ENCODE data around the gene INSIG1. TPM values are rescaled to one million over a fixed set of nuclear protein-coding genes. Genes with fewer than 3 reads are reported as not detected.
A peak's percentile ranks its signal among the peaks of the same experiment; 100 is the strongest.

INSIG1 gene
- total and polyA plus RNA-seq, 2 experiments from 2014 or later, result 70.3 to 131 TPM

GRCh38 chr7:155299535-155300202 is 2.0 kb downstream of the INSIG1 start (continued):
- TF ChIP-seq CTCF (conservative IDR thresholded peaks at IDR 0.05; ENCODE audit: low read depth in 2 of 2) (no peak), NANOG (IDR thresholded peaks at IDR 0.05; ENCODE audit: borderline replicate concordance) (no peak)
- TF ChIP-seq, protein P1, sequence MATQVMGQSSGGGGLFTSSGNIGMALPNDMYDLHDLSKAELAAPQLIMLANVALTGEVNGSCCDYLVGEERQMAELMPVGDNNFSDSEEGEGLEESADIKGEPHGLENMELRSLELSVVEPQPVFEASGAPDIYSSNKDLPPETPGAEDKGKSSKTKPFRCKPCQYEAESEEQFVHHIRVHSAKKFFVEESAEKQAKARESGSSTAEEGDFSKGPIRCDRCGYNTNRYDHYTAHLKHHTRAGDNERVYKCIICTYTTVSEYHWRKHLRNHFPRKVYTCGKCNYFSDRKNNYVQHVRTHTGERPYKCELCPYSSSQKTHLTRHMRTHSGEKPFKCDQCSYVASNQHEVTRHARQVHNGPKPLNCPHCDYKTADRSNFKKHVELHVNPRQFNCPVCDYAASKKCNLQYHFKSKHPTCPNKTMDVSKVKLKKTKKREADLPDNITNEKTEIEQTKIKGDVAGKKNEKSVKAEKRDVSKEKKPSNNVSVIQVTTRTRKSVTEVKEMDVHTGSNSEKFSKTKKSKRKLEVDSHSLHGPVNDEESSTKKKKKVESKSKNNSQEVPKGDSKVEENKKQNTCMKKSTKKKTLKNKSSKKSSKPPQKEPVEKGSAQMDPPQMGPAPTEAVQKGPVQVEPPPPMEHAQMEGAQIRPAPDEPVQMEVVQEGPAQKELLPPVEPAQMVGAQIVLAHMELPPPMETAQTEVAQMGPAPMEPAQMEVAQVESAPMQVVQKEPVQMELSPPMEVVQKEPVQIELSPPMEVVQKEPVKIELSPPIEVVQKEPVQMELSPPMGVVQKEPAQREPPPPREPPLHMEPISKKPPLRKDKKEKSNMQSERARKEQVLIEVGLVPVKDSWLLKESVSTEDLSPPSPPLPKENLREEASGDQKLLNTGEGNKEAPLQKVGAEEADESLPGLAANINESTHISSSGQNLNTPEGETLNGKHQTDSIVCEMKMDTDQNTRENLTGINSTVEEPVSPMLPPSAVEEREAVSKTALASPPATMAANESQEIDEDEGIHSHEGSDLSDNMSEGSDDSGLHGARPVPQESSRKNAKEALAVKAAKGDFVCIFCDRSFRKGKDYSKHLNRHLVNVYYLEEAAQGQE (IDR thresholded peaks at IDR 0.05; ENCODE audit: unreplicated experiment), result no peak

DNA sequence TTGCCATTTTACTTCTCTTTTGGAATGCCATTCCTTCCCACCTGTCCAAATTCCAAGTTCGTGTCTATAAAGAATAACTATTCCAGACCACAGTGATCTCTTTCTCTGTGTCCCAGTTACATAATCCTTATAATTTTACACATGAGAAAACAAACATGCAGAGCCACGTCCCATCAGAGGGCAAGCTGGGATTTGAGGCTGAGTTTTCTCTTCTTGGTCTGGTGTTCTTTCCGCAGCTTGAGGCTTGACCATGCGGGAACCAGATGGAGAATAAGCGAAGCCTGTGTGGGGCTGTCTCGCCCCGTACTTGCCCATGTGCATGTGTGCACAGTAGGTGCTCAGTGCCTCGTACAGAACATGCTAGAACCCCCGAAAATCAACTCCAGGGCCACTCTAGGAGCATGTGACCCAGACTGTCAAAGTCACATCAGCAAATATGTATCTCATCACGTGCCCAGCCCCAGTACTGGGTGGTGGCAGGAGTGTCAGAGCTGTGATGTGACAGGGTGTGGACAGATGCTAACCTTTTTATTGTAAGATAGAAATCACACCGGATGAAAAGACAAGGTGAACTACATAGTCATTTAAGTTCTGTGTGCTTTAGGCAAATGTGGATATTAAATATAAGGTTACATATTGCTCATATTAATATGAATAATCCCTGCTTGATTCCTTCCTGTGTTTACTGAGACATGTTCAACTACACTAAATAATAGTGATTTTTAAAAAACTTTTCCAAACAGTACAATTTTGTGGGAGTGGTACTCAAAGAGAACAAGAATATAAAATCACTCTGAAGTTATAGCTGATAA is 3.2 kb downstream of the INSIG1 start:
- H3K36me3 Mint-ChIP-seq (ENCODE audit: low read depth), result peaks cover 58% of the 10 kb centered on the region
- Histone ChIP-seq H3K36me3 (ENCODE audit: insufficient read depth) (peaks cover 34% of the 10 kb centered on the region), H2AFZ (no peak overlapping the region), H3K4me3 (peak overlapping the region; percentile 87), H3K27me3 (ENCODE audit: insufficient read depth) (no peaks in the 10 kb centered on the region), H3K4me2 (peak overlapping the region; percentile 98), H3K4me1 (ENCODE audit: insufficient read depth) (peaks cover 34% of the 10 kb centered on the region), H3K9me2 (ENCODE audit: insufficient read depth) (no peaks in the 10 kb centered on the region), H3K79me2 (replicated peaks; ENCODE audit: insufficient read depth) (peaks cover 74% of the 10 kb centered on the region), H3F3A (replicated peaks; ENCODE audit: low read depth) (no peaks in the 10 kb centered on the region; the same call in 1 of the 2 replicates), H4K20me1 (replicated peaks; ENCODE audit: insufficient read depth) (peaks cover 59% of the 10 kb centered on the region), H3K27ac (ENCODE audit: low read depth) (no peak overlapping the region)
- peak overlapping the region; percentile 55 for H3K4me3 Mint-ChIP-seq
- H3K9me3 Mint-ChIP-seq, result no peaks in the 10 kb centered on the region
- ATAC-seq (no peak), DNase-seq (ENCODE audit: low spot score) (no peak)
- H3K4me1 Mint-ChIP-seq, result peaks cover 33% of the 10 kb centered on the region
- peaks cover 6% of the 10 kb centered on the region for H3K27me3 Mint-ChIP-seq (ENCODE audit: insufficient read depth, low read depth, poor library complexity)
- H3K27ac Mint-ChIP-seq, result peak overlapping the region; percentile 16
- no peak for TF ChIP-seq EZH2 (IDR thresholded peaks at IDR 0.05; ENCODE audit: low read depth, unreplicated experiment)
- no peak for TF ChIP-seq CREB1 (CRISPR knock-in tag; IDR thresholded peaks at IDR 0.05; ENCODE audit: low read depth)

All from GM23338 (cell line).